ENCODE results near the gene PTPRG. TPM values are rescaled to one million over a fixed set of nuclear protein-coding genes. Genes with fewer than 3 reads are reported as not detected.

PTPRG gene
- total RNA-seq, 1 experiment from 2014 or later, result 32.1 TPM

- POLR2A ChIA-PET, result no interaction called here
- no peak overlapping the region for H3K4me2 ChIP-seq (ENCODE audit: low read length)
- TF ChIP-seq SIN3A (IDR thresholded peaks at IDR 0.05; ENCODE audit: low read depth) (no peak), CBX3 (IDR thresholded peaks at IDR 0.05; ENCODE audit: low read depth) (no peak), POLR2AphosphoS5 (IDR thresholded peaks at IDR 0.05; ENCODE audit: low read depth, low read length) (no peak), EZH2phosphoT487 (IDR thresholded peaks at IDR 0.05; ENCODE audit: borderline replicate concordance) (no peak), RAD21 (IDR thresholded peaks at IDR 0.05; ENCODE audit: low read depth) (no peak), SP1 (IDR thresholded peaks at IDR 0.05; ENCODE audit: low read depth) (no peak), JUND (IDR thresholded peaks at IDR 0.05) (no peak), REST (IDR thresholded peaks at IDR 0.05; ENCODE audit: low read depth) (no peak), CTCF (IDR thresholded peaks at IDR 0.05 in 2 of 3, conservative IDR thresholded peaks at IDR 0.05 in 1 of 3; ENCODE audit: borderline replicate concordance in 1 of 3, insufficient read depth in 1 of 3, low read depth in 2 of 3, low read length in 2 of 3) (no peak), FOSL1 (IDR thresholded peaks at IDR 0.05; ENCODE audit: low read depth) (no peak)
- H3K4me3 ChIP-seq (replicated peaks in 1 of 2; ENCODE audit: low read depth in 1 of 2, low read length in 2 of 2), result no peak overlapping the region
- H3K27me3 ChIP-seq (ENCODE audit: insufficient read depth, low read length), result no peaks in the 10 kb centered on the region
- no peaks in the 10 kb centered on the region for H3K36me3 ChIP-seq (ENCODE audit: control insufficient read depth in 1 of 2, insufficient read depth in 2 of 2, low read length in 2 of 2)
- DNase-seq (ENCODE audit: low read depth, low spot score) (no peak), ATAC-seq (no peak)
- H4K20me1 ChIP-seq (ENCODE audit: insufficient read depth), result no peaks in the 10 kb centered on the region
- no peaks in the 10 kb centered on the region for H3K4me1 ChIP-seq (ENCODE audit: control insufficient read depth in 1 of 2, insufficient read depth in 2 of 2, low read length in 2 of 2)
- BruUV-seq (replicated peaks), result no TSS peak
- intact Hi-C loops (cut with micrococcal nuclease), result no loop called here
- no peak overlapping the region for H3K9ac ChIP-seq (ENCODE audit: low read length)
- H3K9me3 ChIP-seq (ENCODE audit: control insufficient read depth in 1 of 2, insufficient read depth in 1 of 2, low read depth in 1 of 2, low read length in 2 of 2), result no peaks in the 10 kb centered on the region
- no peaks in the 10 kb centered on the region for H3K79me2 ChIP-seq (ENCODE audit: insufficient read depth, low read length)
- H2AFZ ChIP-seq (ENCODE audit: low read depth, low read length, poor library complexity, severe bottlenecking), result no peak overlapping the region
- no peaks in the 10 kb centered on the region for H3K9me2 ChIP-seq (ENCODE audit: insufficient read depth)
- no peak overlapping the region for H3K27ac ChIP-seq (ENCODE audit: low read depth, low read length)
- CTCF ChIA-PET, result no interaction called here
- RAD21 ChIA-PET (ENCODE audit: low non-redundant PET in 1 of 2, low total read pairs in 2 of 2, uncharacterized antibody in 2 of 2, unreplicated experiment in 2 of 2), result no interaction called here
Measured at GRCh38 chr3:61832375-61833229, 271.2 kb downstream of the PTPRG start.
